ENCODE measurements around the gene ECE1. TPM values are rescaled to one million over a fixed set of nuclear protein-coding genes. Genes with fewer than 3 reads are reported as not detected.

Gene ECE1
- total and polyA plus RNA-seq, 9 of the 15 experiments (the other 6 are each of a cell fraction or from before 2014, with no cell fraction given) = 0.56 to 34.8 (median 11.0) TPM

DNA sequence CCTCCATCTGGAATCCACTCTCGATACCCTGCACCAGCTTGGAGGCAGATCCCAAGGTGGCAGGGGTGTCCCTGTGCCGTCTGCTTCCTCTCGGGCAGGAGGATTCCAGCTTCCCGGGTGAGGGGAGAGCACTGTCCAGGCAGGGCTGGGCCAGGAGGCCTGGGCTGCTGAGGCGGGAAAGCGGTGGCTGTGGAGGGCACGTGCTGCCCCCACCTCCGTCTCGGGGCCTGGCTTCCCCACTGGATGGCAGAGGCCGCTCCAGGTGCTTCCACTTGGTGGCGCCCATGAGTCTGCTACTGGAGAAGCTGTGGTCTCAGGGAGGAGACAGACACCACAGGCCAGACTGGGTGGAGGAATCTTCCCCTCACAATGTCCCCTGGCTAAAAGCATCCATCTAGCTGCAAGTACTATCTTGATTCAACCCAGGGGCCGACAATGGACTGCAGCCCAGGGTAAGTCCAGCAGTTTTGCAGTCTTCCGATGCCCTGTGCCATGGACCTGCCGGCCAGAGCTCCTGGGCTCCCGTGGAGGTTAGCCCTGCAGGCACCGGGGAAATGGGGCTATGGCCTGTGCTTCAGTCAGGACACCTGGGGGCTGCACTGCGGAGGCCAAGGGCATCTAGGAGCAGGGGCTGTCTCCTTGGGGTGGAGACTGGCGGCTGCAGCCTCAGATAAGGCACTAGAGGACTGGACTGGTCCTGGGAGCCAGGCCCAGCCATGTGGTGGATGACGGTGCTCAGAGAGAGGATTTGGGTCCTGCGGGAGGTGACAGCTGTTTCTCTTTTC lies 72.3 kb downstream of the ECE1 start (continued):
- TF ChIP-seq ZNF696 (CRISPR knock-in tag; conservative IDR thresholded peaks at IDR 0.05) = no peak
- TF ChIP-seq SP2 (IDR thresholded peaks at IDR 0.05; ENCODE audit: extremely low read depth, low read depth, low read length, poor library complexity, severe bottlenecking) = no peak
- TF ChIP-seq LARP7 (IDR thresholded peaks at IDR 0.05) = no peak
- peak; percentile 23; the same call in 1 of the 2 replicates for TF ChIP-seq NFIC (IDR thresholded peaks at IDR 0.05)
- TF ChIP-seq ZNF263 (CRISPR knock-in tag; IDR thresholded peaks at IDR 0.05; ENCODE audit: borderline replicate concordance) = no peak
- peak; percentile 45; the same call in 1 of the 2 replicates for TF ChIP-seq POLR2AphosphoS5 (IDR thresholded peaks at IDR 0.05; ENCODE audit: control insufficient read depth, insufficient read depth, low read depth, low read length)
- TF ChIP-seq MXI1 (IDR thresholded peaks at IDR 0.05; ENCODE audit: low read depth, low read length) = no peak
- TF ChIP-seq POLR2G (IDR thresholded peaks at IDR 0.05; ENCODE audit: low read depth, low read length) = peak; percentile 69
- TF ChIP-seq MAZ (CRISPR knock-in tag; conservative IDR thresholded peaks at IDR 0.05 in 1 of 2, IDR thresholded peaks at IDR 0.05 in 1 of 2) = peak in 1 of 2 experiments; percentile 35; a peak in 1 of 4 replicates
- no peak for TF ChIP-seq NFRKB (IDR thresholded peaks at IDR 0.05; ENCODE audit: low read depth)
- no peak for TF ChIP-seq ZBTB11 (CRISPR knock-in tag; IDR thresholded peaks at IDR 0.05)
- no peak for TF ChIP-seq ZNF830 (CRISPR knock-in tag; IDR thresholded peaks at IDR 0.05)
- TF ChIP-seq SIX5 (IDR thresholded peaks at IDR 0.05; ENCODE audit: borderline replicate concordance in 1 of 2, insufficient read depth in 1 of 2, low read depth in 1 of 2, low read length in 2 of 2) = no peak
- no peak for TF ChIP-seq NONO (IDR thresholded peaks at IDR 0.05; ENCODE audit: low read depth in 2 of 2, low read length in 1 of 2)
- no peak for TF ChIP-seq ZBTB26 (CRISPR knock-in tag; IDR thresholded peaks at IDR 0.05)
- no peak for TF ChIP-seq PHB2 (IDR thresholded peaks at IDR 0.05; ENCODE audit: low read depth)
- TF ChIP-seq, protein P1, sequence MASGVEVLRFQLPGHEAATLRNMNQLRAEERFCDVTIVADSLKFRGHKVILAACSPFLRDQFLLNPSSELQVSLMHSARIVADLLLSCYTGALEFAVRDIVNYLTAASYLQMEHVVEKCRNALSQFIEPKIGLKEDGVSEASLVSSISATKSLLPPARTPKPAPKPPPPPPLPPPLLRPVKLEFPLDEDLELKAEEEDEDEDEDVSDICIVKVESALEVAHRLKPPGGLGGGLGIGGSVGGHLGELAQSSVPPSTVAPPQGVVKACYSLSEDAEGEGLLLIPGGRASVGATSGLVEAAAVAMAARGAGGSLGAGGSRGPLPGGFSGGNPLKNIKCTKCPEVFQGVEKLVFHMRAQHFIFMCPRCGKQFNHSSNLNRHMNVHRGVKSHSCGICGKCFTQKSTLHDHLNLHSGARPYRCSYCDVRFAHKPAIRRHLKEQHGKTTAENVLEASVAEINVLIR (CRISPR knock-in tag; IDR thresholded peaks at IDR 0.05) = no peak
- TF ChIP-seq ELF2 (CRISPR knock-in tag; IDR thresholded peaks at IDR 0.05) = no peak
- TF ChIP-seq, protein P2, sequence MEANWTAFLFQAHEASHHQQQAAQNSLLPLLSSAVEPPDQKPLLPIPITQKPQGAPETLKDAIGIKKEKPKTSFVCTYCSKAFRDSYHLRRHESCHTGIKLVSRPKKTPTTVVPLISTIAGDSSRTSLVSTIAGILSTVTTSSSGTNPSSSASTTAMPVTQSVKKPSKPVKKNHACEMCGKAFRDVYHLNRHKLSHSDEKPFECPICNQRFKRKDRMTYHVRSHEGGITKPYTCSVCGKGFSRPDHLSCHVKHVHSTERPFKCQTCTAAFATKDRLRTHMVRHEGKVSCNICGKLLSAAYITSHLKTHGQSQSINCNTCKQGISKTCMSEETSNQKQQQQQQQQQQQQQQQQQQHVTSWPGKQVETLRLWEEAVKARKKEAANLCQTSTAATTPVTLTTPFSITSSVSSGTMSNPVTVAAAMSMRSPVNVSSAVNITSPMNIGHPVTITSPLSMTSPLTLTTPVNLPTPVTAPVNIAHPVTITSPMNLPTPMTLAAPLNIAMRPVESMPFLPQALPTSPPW (CRISPR knock-in tag; IDR thresholded peaks at IDR 0.05) = no peak
